Measurements from ENCODE around the gene METRN. TPM values are rescaled to one million over a fixed set of nuclear protein-coding genes. Genes with fewer than 3 reads are reported as not detected.

The METRN gene
- polyA plus RNA-seq, 1 of the 3 experiments (the other 2 are of a cell fraction), result 59.7 TPM

GRCh38 chr16:723695-724094 is 8.8 kb downstream of the METRN start:
- no peak overlapping the region for H3K9ac ChIP-seq
- 0 out of 2 replicates have a peak, but pooled peaks cover 14% of the 10 kb centered on the region for H4K20me1 ChIP-seq (ENCODE audit: insufficient read depth)
- no peaks in the 10 kb centered on the region for H3K9me3 ChIP-seq
- H3K79me2 ChIP-seq (ENCODE audit: insufficient read depth), result no peaks in the 10 kb centered on the region; the same call in 1 of the 2 replicates
- H3K4me3 ChIP-seq (ENCODE audit: low read depth in 2 of 2, low read length in 1 of 2), result no peak overlapping the region
- 60% methylated on average over 1 of the region's 9 CpGs for WGBS (ENCODE audit: low lambda C conversion rate)
- POLR2A ChIA-PET, result interaction anchor here (0.8 to 1.4 kb wide), 3 partner anchors 11 to 17 kb away, joined by 3 to 4 read pairs (median 3); no protein-coding TSS in a partner anchor
- no peak overlapping the region for H2AFZ ChIP-seq (ENCODE audit: low read depth)
- no peak overlapping the region for H3K27ac ChIP-seq (ENCODE audit: low read depth in 2 of 2, low read length in 1 of 2)
- TF ChIP-seq CHD2 (IDR thresholded peaks at IDR 0.05; ENCODE audit: low read length, partially characterized antibody) (no peak), SIN3A (IDR thresholded peaks at IDR 0.05; ENCODE audit: borderline replicate concordance, low read depth, low read length) (no peak), ELF1 (IDR thresholded peaks at IDR 0.05) (no peak), RFX5 (IDR thresholded peaks at IDR 0.05; ENCODE audit: low read length) (no peak), EZH2phosphoT487 (IDR thresholded peaks at IDR 0.05; ENCODE audit: borderline replicate concordance, low read depth) (no peak)
- peaks cover 8 to 37% of the 10 kb centered on the region in 2 experiments; a peak in 3 of 4 replicates for H3K4me1 ChIP-seq (ENCODE audit: control insufficient read depth in 1 of 2, insufficient read depth in 2 of 2, low read depth in 1 of 2, low read length in 1 of 2)
- no peak overlapping the region for H3K4me2 ChIP-seq
- no peaks in the 10 kb centered on the region for H3K9me2 ChIP-seq
- peaks cover 31% of the 10 kb centered on the region for H3F3A ChIP-seq (replicated peaks; ENCODE audit: insufficient read depth)
- CTCF ChIA-PET, result interaction anchor here (1.3 to 22.4 kb wide), 5 partner anchors 5 to 62 kb away, joined by 7 to 358 read pairs (median 35); partner anchors contain the start of genes ANTKMT, CCDC78, CIAO3 and FBXL16
- no peak for DNase-seq
- peaks cover 0 to 2% of the 10 kb centered on the region in 2 experiments for H3K36me3 ChIP-seq (replicated peaks in 1 of 2; ENCODE audit: control insufficient read depth in 1 of 2, insufficient read depth in 2 of 2, low read length in 1 of 2)
- H3K27me3 ChIP-seq (ENCODE audit: insufficient read depth), result no peaks in the 10 kb centered on the region

- no peak overlapping the region for H3K27ac ChIP-seq (ENCODE audit: low read depth in 2 of 2, low read length in 1 of 2)
- no CpG with 5 or more reads among the region's 29 CpGs for WGBS (ENCODE audit: low lambda C conversion rate)
- no peak overlapping the region for H3K4me3 ChIP-seq (ENCODE audit: low read depth in 2 of 2, low read length in 1 of 2)
- DNase-seq, result no peak
- peaks cover 25% of the 10 kb centered on the region for H3F3A ChIP-seq (replicated peaks; ENCODE audit: insufficient read depth)
- H3K79me2 ChIP-seq (ENCODE audit: insufficient read depth), result no peaks in the 10 kb centered on the region; the same call in 1 of the 2 replicates
- ChIA-PET POLR2A (interaction anchor here (0.8 to 2.6 kb wide), 7 partner anchors 8 to 18 kb away, joined by 3 to 13 read pairs (median 3); partner anchors contain the start of gene METRN), CTCF (interaction anchor here (1.3 to 22.4 kb wide), 6 partner anchors 4 to 61 kb away, joined by 3 to 358 read pairs (median 8); partner anchors contain the start of genes ANTKMT, CCDC78, CIAO3 and FBXL16)
- no peaks in the 10 kb centered on the region for H3K27me3 ChIP-seq (ENCODE audit: insufficient read depth)
- H3K9me3 ChIP-seq, result no peaks in the 10 kb centered on the region
- no peak overlapping the region for H3K4me2 ChIP-seq
- H3K4me1 ChIP-seq (ENCODE audit: control insufficient read depth in 1 of 2, insufficient read depth in 2 of 2, low read depth in 1 of 2, low read length in 1 of 2), result peaks cover 8 to 36% of the 10 kb centered on the region in 2 experiments; a peak in 3 of 4 replicates
- no peak overlapping the region for H3K9ac ChIP-seq
- TF ChIP-seq POLR2AphosphoS5 (IDR thresholded peaks at IDR 0.05; ENCODE audit: low read depth, low read length) (peak; percentile 26; the same call in 1 of the 2 replicates), TEAD4 (IDR thresholded peaks at IDR 0.05; ENCODE audit: borderline replicate concordance, insufficient read depth) (no peak)
- H3K36me3 ChIP-seq (replicated peaks in 1 of 2; ENCODE audit: control insufficient read depth in 1 of 2, insufficient read depth in 2 of 2, low read length in 1 of 2), result peaks cover 0 to 2% of the 10 kb centered on the region in 2 experiments
- no peak overlapping the region for H2AFZ ChIP-seq (ENCODE audit: low read depth)
- H3K9me2 ChIP-seq, result no peaks in the 10 kb centered on the region
- 0 out of 2 replicates have a peak, but pooled peaks cover 14% of the 10 kb centered on the region for H4K20me1 ChIP-seq (ENCODE audit: insufficient read depth)
These were observed 9.5 kb downstream of the METRN start for GRCh38 chr16:724188-725040.

- TF ChIP-seq YY1 (IDR thresholded peaks at IDR 0.05; ENCODE audit: low read depth) (no peak), SMC3 (IDR thresholded peaks at IDR 0.05; ENCODE audit: low read depth, low read length) (no peak), GATA2 (CRISPR knock-in tag; IDR thresholded peaks at IDR 0.05) (no peak), MXI1 (IDR thresholded peaks at IDR 0.05; ENCODE audit: low read depth, low read length) (no peak), MAX (IDR thresholded peaks at IDR 0.05; ENCODE audit: low read depth) (no peak), POLR2AphosphoS5 (IDR thresholded peaks at IDR 0.05; ENCODE audit: low read depth, low read length) (no peak), CTCF (IDR thresholded peaks at IDR 0.05) (no peak), FOXJ3 (CRISPR knock-in tag; IDR thresholded peaks at IDR 0.05) (no peak)
These were observed 10.1 kb downstream of the METRN start for GRCh38 chr16:725041-725376.

More at GRCh38 chr16:725041-725376, 10.1 kb downstream of the METRN start:
- Histone ChIP-seq H4K20me1 (ENCODE audit: insufficient read depth) (0 out of 2 replicates have a peak, but pooled peaks cover 14% of the 10 kb centered on the region), H3K9me3 (no peaks in the 10 kb centered on the region), H3K27ac (ENCODE audit: low read depth in 2 of 2, low read length in 1 of 2) (no peak overlapping the region), H3K79me2 (ENCODE audit: insufficient read depth) (no peaks in the 10 kb centered on the region; the same call in 1 of the 2 replicates), H3K36me3 (replicated peaks in 1 of 2; ENCODE audit: control insufficient read depth in 1 of 2, insufficient read depth in 2 of 2, low read length in 1 of 2) (peaks cover 0 to 2% of the 10 kb centered on the region in 2 experiments), H2AFZ (ENCODE audit: low read depth) (no peak overlapping the region), H3K4me2 (no peak overlapping the region), H3K4me3 (ENCODE audit: low read depth in 2 of 2, low read length in 1 of 2) (no peak overlapping the region), H3K9me2 (no peaks in the 10 kb centered on the region), H3K4me1 (ENCODE audit: control insufficient read depth in 1 of 2, insufficient read depth in 2 of 2, low read depth in 1 of 2, low read length in 1 of 2) (peaks cover 5 to 30% of the 10 kb centered on the region in 2 experiments; a peak in 3 of 4 replicates), H3F3A (replicated peaks; ENCODE audit: insufficient read depth) (peaks cover 21% of the 10 kb centered on the region), H3K27me3 (ENCODE audit: insufficient read depth) (no peaks in the 10 kb centered on the region), H3K9ac (no peak overlapping the region)
- POLR2A ChIA-PET, result interaction anchor here (1.0 to 2.6 kb wide), 4 partner anchors 9 to 18 kb away, joined by 3 to 13 read pairs (median 3); partner anchors contain the start of gene METRN
- 94% methylated on average over 3 of the region's 7 CpGs for WGBS (ENCODE audit: low lambda C conversion rate)
- no peak for DNase-seq
- CTCF ChIA-PET, result interaction anchor here (1.3 to 20.3 kb wide), 4 partner anchors 12 to 61 kb away, joined by 3 to 358 read pairs (median 7); partner anchors contain the start of genes ANTKMT, FBXL16 and METRN
